Activated CD4-positive, alpha-beta T cell treated with anti-CD3 and anti-CD28 coated beads, Interleukin-10, Interleukin-2, amounts not matched to agents 100 ng/mL and 50 ng/mL, durations not matched to agents 16 hours and 8 hours (primary cell): ENCODE data around the gene PCYT1B.
A peak's percentile ranks its signal among the peaks of the same experiment; 100 is the strongest.

Experiments used
- DNase-seq: peaks from one replicate; pipeline ENCODE4 v3.0.0-alpha.2; 2020

Gene PCYT1B

DNA sequence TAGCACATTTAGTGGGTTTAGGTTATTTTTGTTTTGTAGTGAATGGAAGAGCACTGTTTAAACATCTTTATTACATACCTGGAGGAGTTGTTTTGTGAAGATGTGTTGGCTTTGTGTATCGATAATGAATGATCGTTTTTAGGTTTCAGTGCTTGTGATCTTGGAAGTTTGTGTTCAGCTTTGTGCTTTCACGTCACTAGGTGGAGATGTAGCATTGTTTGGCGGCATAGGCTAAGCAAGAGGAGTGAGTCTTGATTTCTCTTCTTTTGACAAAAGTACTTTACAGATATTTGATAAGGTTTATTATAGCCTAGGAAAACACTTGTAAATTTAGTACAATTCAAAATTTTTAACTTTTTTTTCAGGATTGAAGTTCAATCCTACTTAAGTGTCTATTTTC, 131.7 kb downstream of the PCYT1B start:
- no peak for DNase-seq

DNA sequence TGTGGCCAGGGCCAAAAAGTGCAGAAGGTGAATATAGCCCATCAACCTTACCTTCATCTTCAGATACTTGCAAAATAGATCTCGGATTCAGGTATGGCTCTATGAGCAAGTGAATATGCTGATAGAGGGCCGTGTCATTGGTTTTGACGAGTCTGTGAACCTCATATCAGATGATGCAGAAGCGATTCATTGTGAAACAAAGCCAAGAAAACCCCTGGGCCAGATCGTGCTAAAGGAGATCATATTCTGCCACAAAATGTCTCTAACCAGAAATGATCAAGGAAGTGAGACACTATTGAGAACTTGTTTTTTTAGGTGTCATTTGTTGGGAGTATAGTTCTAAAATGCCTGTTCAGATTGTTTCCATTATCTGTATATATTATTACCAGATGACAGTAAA, 133.7 kb downstream of the PCYT1B start:
- peak; percentile 88 for DNase-seq

DNA sequence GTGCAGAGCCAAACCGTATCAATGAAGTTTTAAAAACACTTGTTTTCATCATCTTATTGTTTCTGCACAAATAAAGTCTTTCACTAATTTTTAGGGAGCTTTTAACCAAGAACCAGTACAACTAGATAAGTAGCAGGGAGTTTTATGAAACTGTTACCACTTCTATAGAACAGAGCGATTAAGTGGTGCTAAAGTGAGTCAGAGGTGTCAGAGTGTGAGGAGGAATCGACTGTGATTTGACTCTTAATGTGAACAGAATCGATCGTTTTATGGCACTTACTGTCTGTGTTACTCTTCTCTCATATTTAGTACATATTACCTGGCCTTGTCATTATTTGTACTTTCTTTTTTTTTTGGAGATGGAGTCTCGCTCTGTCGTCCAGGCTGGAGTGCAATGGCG, 138.8 kb downstream of the PCYT1B start:
- DNase-seq: peak; percentile 22
